GM18526 (cell line): ENCODE results near the gene OCIAD2.

Source experiments
- POLR2A ChIP-seq: IDR thresholded peaks from 3 replicates; pipeline ENCODE4 v1.6.1; 2011; ENCODE audit not compliant: insufficient read length; ENCODE audit errors: extremely low read depth

OCIAD2 gene, protein sequence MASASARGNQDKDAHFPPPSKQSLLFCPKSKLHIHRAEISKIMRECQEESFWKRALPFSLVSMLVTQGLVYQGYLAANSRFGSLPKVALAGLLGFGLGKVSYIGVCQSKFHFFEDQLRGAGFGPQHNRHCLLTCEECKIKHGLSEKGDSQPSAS

DNA sequence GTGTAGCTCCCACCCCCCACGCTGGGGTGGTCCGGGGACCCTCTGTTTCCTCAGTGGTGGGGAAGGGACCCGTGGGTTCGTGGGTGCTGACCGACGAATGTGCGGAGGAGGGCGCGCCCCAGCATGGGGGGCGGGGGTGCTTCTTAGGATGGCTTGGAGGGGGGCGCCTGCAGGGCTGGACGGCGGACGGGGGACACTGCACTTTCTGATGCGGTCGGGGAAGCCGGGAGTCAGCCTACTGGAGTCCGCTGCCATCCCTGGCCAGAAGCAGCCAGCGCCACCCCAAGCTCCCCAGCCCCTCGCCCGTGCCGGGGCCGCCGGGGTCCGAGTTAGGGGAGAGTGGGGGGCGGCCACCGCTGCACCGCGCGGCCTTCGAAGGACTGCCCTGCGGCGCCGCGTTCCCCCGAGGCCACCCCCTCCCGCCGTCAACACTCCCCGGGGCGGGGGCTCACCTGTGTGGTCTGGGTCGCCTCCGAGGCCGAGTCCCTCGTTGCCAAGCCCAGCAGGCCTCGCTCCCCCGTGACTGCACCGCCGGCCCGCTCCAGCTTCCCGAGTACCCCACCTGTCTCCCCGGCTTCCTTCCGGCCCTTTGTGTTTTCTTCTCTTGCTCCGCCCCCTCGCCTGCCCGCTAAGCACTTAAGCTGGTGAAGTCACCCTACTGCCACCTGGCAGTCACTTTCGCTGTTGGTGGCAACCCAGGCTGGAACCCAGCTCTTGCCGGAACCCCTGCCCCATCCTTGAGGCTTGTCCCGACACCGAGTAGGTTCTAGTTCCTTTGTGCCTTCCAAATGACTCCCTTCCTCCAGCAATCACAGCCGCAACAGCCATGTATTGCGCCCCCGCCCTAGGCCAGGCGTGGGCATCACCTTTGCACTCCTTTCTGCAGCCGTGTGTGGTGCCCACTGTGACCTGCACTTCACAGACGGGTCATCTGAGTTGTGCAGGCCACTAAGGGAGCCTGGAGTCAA is at the start of gene OCIAD2:
Gene OCIAD2 (minus strand): TSS at position 569 of the 968 bp plus-strand sequence. CDS start 2,225 bp downstream, outside the sequence.
- TF ChIP-seq POLR2A: peak; percentile 80

DNA sequence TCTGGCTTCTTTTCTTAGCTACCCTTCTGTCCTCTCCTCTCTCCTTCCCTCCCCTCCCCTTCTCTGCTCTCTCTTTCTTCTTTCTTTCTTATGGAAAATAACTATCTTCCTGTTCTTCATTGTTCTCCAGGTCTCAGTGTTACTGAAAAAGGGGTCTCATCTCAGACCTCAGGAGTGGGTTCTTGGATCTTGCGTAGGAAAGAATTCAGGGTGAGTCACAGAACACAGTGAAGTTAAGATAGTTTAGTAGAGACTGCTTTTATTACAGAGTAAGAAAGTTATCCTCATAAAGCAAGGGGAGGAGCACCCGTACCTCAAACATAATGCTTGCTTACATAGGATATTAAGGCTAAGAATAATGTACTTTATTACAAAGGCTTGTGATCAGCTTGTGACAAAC is 47.7 kb upstream of the OCIAD2 start:
- no peak for TF ChIP-seq POLR2A

DNA sequence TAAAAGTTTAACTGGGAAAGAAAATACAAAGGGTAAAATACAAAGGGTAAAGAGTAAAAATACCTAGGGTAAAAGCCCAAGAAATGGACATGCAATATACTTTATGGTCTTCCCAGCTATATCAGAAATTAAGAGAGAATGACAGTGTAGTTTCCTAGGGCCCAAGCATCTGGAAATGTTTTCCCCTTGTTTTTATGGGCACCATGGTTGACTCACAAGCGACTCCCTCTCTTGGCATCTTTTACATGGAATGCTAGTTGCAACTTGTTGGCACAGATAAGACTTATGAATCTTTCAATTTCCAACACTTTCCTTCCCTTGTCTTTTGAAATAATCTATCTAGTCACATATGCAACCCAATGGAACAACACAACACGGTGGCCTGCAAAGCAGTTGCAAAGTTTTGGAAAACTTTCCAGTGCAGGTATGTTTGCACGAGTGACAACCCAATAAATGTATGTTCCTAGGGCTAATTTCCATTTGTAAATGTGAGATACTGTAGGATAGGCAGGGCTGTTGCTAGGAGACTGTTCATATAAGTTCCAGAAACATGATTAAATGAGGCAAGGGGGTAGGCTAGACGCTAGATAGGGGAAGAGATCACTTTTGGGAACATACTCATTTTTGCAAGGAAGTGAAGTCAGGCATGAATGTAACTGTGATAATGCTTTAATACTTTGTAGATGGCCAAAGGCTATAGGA is 43.1 kb upstream of the OCIAD2 start:
- TF ChIP-seq POLR2A: no peak

GRCh38 chr4:48949086-48949485 is 42.5 kb upstream of the OCIAD2 start:
- TF ChIP-seq POLR2A: no peak

DNA sequence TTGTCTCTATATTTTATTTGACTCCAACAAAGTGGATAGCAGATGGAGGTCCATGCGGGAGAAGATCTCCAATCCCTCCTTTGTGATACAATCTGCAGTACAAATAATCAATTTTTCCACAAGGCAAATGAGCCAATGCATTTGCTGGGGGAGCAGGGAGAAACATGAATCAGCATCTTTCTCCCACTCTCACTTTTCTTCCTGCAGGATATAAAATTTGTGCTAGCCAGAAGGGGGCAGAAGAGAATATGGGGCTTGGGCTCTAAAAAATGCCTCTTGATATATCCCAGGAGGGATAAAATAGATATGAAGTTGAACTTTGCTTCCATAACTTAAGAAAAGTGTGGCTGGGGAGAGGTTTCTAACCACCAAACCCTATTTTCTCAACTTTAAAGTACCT is 41.2 kb upstream of the OCIAD2 start:
- no peak for TF ChIP-seq POLR2A

GRCh38 chr4:48945981-48946380 is 39.4 kb upstream of the OCIAD2 start:
- no peak for TF ChIP-seq POLR2A

DNA sequence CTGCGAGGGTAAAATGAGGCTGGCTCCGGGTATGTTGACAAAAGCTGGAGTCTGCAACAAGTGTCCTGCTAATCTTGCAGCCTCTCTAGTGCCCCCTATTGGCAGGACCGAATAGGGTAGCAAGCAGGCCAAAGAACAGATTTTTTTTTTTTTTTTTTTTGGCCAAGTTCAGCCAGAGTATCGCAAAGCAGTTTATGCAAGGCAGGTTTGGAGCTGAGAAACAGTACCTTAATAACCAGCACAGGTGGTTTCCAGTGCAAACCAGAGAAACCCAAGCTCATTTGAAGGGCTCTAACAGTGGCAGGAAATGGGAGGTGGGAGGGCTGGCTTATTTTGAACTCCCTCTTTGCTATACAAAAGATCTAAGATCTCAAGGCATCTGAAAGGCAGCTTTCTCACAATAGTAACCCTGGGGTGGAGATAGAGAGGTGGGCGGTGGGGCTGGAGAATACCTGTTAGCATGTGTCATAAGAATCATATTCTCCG is 38.2 kb upstream of the OCIAD2 start:
- TF ChIP-seq POLR2A: no peak

DNA sequence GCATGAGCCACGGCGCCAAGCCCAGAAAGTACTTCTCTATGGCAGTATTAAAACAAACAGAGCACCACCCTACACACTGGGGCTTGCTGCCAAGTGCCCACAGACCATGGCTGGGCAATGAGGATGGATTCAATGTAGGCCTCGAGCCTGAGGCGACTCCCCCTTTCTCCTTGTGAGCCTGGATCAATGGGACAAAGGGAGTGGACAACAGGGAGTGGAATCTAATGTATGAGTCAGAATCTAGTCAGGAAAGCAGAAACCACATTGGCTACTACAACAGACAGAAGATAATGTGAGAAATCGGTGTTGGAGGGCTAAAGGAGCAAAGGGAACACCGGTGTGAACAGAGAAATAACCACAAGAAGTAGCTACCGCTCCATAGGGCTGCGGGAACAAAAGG is 37.7 kb upstream of the OCIAD2 start:
- no peak for TF ChIP-seq POLR2A

GRCh38 chr4:48943387-48943786 is 36.8 kb upstream of the OCIAD2 start:
- no peak for TF ChIP-seq POLR2A

DNA sequence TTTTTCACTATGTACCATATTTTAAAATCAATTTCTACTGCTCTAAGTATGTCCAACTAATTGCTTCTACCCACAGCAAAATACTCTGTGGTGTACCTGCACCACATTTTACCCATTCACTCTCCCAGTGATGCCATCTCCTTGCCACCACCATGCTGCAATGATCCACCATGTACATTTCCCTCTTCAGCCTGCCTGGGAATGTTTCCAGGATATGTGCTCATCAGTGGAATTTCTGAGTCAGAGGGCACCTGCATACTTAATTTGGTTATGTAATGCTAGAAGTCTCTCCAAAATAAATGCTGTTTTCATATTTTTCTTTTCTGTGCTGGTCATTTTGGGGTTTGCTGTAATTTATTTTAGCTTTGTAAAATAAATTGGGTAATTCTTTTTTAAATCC is 33.2 kb upstream of the OCIAD2 start:
- no peak for TF ChIP-seq POLR2A

GRCh38 chr4:48938831-48939230 is 32.3 kb upstream of the OCIAD2 start:
- no peak for TF ChIP-seq POLR2A

- no peak for TF ChIP-seq POLR2A
Observed at GRCh38 chr4:48937033-48937432, 30.5 kb upstream of the OCIAD2 start.

DNA sequence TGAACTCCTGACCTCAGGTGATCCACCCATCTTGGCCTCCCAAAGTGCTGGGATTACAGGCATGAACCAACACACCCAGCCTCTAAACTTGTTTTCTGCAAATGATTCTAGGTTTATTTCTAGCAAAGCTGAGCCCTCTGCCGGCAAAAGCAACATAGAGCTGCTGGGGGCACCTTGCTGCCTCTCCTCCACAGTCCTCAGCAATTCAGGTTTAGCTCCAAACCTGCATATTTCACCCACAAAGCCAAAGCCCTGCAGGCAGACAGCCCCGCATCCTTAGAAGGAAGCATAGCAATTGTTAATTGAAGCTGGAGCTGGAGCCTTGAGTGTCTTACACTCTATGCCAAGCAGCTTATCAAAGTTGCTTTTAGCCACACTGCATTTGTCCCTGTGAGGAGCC is 24.9 kb upstream of the OCIAD2 start:
- no peak for TF ChIP-seq POLR2A

DNA sequence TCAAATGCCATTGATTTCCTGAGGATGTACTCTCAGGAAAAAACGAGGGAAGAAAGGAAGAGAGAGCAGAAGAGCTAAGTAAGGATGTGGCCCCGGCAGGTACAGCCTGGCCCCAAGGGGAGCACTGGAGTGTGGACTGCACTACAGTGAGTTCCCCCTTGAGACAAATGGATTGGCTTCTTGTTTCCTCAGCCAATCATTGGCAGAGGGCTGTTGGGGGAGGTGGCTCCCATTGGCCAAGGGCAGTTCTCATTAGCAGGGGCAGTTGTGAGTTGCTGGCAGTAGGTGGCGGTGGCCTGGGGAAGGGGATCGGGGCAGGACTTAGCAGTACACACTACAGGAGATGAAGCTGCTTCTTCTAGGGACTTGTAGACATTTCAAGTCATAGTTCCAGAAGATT is 24.1 kb upstream of the OCIAD2 start:
- TF ChIP-seq POLR2A: no peak

- no peak for TF ChIP-seq POLR2A
Observed at GRCh38 chr4:48924416-48924815, 17.8 kb upstream of the OCIAD2 start.

DNA sequence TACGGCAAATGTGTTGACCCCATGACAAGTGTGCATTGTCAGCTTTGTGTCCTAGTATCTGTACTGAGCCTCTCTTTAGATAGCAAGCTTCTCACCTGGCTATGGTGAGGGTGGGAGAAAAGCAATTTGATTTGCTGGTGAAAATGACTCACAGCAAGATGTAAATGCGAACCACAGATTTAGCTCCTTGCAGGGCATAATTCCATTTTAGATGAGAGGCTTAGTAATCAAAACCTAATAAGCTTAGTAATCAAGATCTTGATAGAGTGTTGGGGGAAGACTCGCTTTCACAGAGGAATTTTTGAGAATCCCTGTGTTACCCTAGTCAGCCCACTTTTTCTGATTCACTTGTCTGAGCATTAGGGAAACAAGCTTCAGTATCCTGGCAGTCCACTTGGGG is 7.7 kb upstream of the OCIAD2 start:
- TF ChIP-seq POLR2A: no peak
